ENCODE data around the gene SLC22A1.

GRCh38 chr6:160103825-160104100 lies 17.9 kb upstream of the SLC22A1 start:
- TF ChIP-seq CTCF (IDR thresholded peaks at IDR 0.05): no peak
- no peak for TF ChIP-seq POLR2A (IDR thresholded peaks at IDR 0.05)

Measured in adrenal gland (tissue), 5 donors.